Esophagus muscularis mucosa (tissue), 3 donors: ENCODE measurements around the gene ACIN1.

Source experiments
- CTCF ChIP-seq, 3 experiments: fragments of 200-600 bp in 2 of 3; fragments of 450-650 bp in 1 of 3; sonication (generic) in 2 of 3; IDR thresholded peaks; one replicate each; pipeline ENCODE4 v1.5.1; 2017 to 2019; ENCODE audit warnings: antibody characterized with exemption in 3 of 3, mild to moderate bottlenecking in 2 of 3, moderate library complexity in 1 of 3
- POLR2A ChIP-seq: fragments of 450-650 bp; IDR thresholded peaks from one replicate; pipeline ENCODE4 v1.6.1; 2017; ENCODE audit warnings: antibody characterized with exemption, moderate library complexity, mild to moderate bottlenecking, low read depth

- TF ChIP-seq CTCF (IDR thresholded peaks at IDR 0.05) (no peak), POLR2A (no peak)
Observed at GRCh38 chr14:23121361-23121771, 26.4 kb upstream of the ACIN1 start.
